Body of pancreas (tissue), 4 donors: Measurements from ENCODE around the gene MALT1. TPM values are rescaled to one million over a fixed set of nuclear protein-coding genes. Genes with fewer than 3 reads are reported as not detected.

Source experiments
- ATAC-seq: fragments of 150-250 bp; one replicate; pipeline ENCODE4 v1.9.1; 2016
- DNase-seq, 4 donors: peaks; one replicate each; pipeline ENCODE4 v3.0.0-alpha.2; 2019
- H3K27ac ChIP-seq, 4 donors: fragments of 200-600 bp; sonication (generic); 1 replicate in 3 of 4; 2 replicates in 1 of 4; pipeline versions ENCODE4 v1.5.1 to v1.6.1; 2016 to 2019; ENCODE audit warnings: mild to moderate bottlenecking in 1 of 4, mixed read lengths in 1 of 4, moderate library complexity in 1 of 4
- H3K27me3 ChIP-seq, 2 donors: fragments of 200-600 bp; sonication (generic); one replicate each; pipeline ENCODE4 v1.6.0; 2016; ENCODE audit warnings: mild to moderate bottlenecking in 1 of 2
- H3K36me3 ChIP-seq, 2 donors: fragments of 200-600 bp; sonication (generic); replicated peaks in 1 of 2; 2 replicates each; pipeline ENCODE4 v1.5.1; 2016; ENCODE audit warnings: low read depth in 2 of 2; ENCODE audit not compliant: insufficient read depth in 1 of 2
- H3K4me1 ChIP-seq: fragments of 200-600 bp; sonication (generic); one replicate; pipeline ENCODE4 v1.6.0; 2016
- H3K4me3 ChIP-seq, 2 donors: fragments of 200-600 bp; sonication (generic); 1 replicate in 1 of 2; 2 replicates in 1 of 2; pipeline ENCODE4 v1.5.1; 2016 to 2019
- H3K9me3 ChIP-seq, 3 donors: fragments of 200-600 bp; sonication (generic); 1 replicate in 2 of 3; 2 replicates in 1 of 3; pipeline ENCODE4 v1.5.1; 2016
- CTCF ChIP-seq, 7 experiments: fragments of 450-650 bp in 4 of 7; fragments of 200-600 bp in 3 of 7; sonication (generic) in 3 of 7; IDR thresholded peaks; one replicate each; pipeline ENCODE4 v1.5.1; 2016 to 2019; ENCODE audit warnings: antibody characterized with exemption in 7 of 7
- POLR2A ChIP-seq, 3 donors: fragments of 450-650 bp; IDR thresholded peaks; one replicate each; pipeline ENCODE4 v1.6.1; 2016; ENCODE audit warnings: antibody characterized with exemption in 3 of 3, mild to moderate bottlenecking in 2 of 3
- WGBS, 2 donors: methylation state at CpG; one replicate each; pipeline ENCODE4 v1.1.5; 2017; 5-methylcytosine and 5-hydroxymethylcytosine counted together
- intact Hi-C: fragments of 100-400 bp; cut with DNase I; formaldehyde crosslinking; loops from one replicate; pipeline ENCODE4 v1.15.1; 2023
- total RNA-seq, 2 donors: library from RNA; depleted of rRNA; stranded (reverse); fragments of >200 nt; gene quantifications; one replicate each; pipeline ENCODE4 v1.1.0, GENCODE V29; 2016

MALT1 gene
- total RNA-seq, 2 donors from 2014 or later = 9.6 to 14.5 TPM

- no peaks in the 10 kb centered on the region for H3K36me3 ChIP-seq
- no peak for TF ChIP-seq POLR2A (IDR thresholded peaks at IDR 0.05)
- TF ChIP-seq CTCF (IDR thresholded peaks at IDR 0.05) = no peak
- ATAC-seq (no peak), DNase-seq (no peak)
- H3K27ac ChIP-seq = no peak overlapping the region
- no peak overlapping the region for H3K4me3 ChIP-seq
- no peaks in the 10 kb centered on the region for H3K4me1 ChIP-seq
- no peaks in the 10 kb centered on the region for H3K27me3 ChIP-seq
- 37 to 44% methylated on average over 3 of the region's 3 CpGs for WGBS, 2 donors
- no peaks in the 10 kb centered on the region for H3K9me3 ChIP-seq
- intact Hi-C loops = no loop called here
These were observed 17.3 kb upstream of the MALT1 start for GRCh38 chr18:58653814-58654509.

GRCh38 chr18:58654896-58655614 is 16.2 kb upstream of the MALT1 start:
- TF ChIP-seq CTCF (IDR thresholded peaks at IDR 0.05) (no peak), POLR2A (IDR thresholded peaks at IDR 0.05) (no peak)
- no peaks in the 10 kb centered on the region for H3K4me1 ChIP-seq
- DNase-seq (no peak), ATAC-seq (no peak)
- no peak overlapping the region for H3K27ac ChIP-seq
- no peaks in the 10 kb centered on the region for H3K36me3 ChIP-seq
- no peaks in the 10 kb centered on the region for H3K27me3 ChIP-seq
- H3K4me3 ChIP-seq = no peak overlapping the region
- H3K9me3 ChIP-seq = no peaks in the 10 kb centered on the region
- intact Hi-C loops = no loop called here
- WGBS, 2 donors = 75 to 76% methylated on average over 6 of the region's 6 CpGs

- intact Hi-C loops = no loop called here
These were observed 14.2 kb upstream of the MALT1 start for GRCh38 chr18:58657081-58657480.

GRCh38 chr18:58657494-58657893 is 13.8 kb upstream of the MALT1 start:
- 80 to 81% methylated on average over 1 of the region's 1 CpG for WGBS, 2 donors
- no peaks in the 10 kb centered on the region for H3K27me3 ChIP-seq

More at GRCh38 chr18:58657081-58657480, 14.2 kb upstream of the MALT1 start:
- H3K27me3 ChIP-seq = no peaks in the 10 kb centered on the region
- ATAC-seq = no peak
- no peaks in the 10 kb centered on the region for H3K4me1 ChIP-seq
- TF ChIP-seq CTCF (IDR thresholded peaks at IDR 0.05) = no peak
- no peak for TF ChIP-seq POLR2A (IDR thresholded peaks at IDR 0.05)
- no peak overlapping the region for H3K27ac ChIP-seq
- WGBS, 2 donors = 84 to 90% methylated on average over 2 of the region's 2 CpGs
- H3K4me3 ChIP-seq = no peak overlapping the region
- DNase-seq = no peak
- no peaks in the 10 kb centered on the region for H3K9me3 ChIP-seq
- H3K36me3 ChIP-seq = no peaks in the 10 kb centered on the region

More at GRCh38 chr18:58657494-58657893, 13.8 kb upstream of the MALT1 start:
- ATAC-seq (no peak), DNase-seq (no peak)
- H3K4me1 ChIP-seq = no peaks in the 10 kb centered on the region
- H3K9me3 ChIP-seq = no peaks in the 10 kb centered on the region
- H3K27ac ChIP-seq = no peak overlapping the region
- H3K36me3 ChIP-seq = no peaks in the 10 kb centered on the region
- intact Hi-C loops = no loop called here
- H3K4me3 ChIP-seq = no peak overlapping the region
- no peak for TF ChIP-seq POLR2A (IDR thresholded peaks at IDR 0.05)
- no peak for TF ChIP-seq CTCF (IDR thresholded peaks at IDR 0.05)
